HepG2 (cell line): Measurements from ENCODE around the gene ZNF444. TPM values are rescaled to one million over a fixed set of nuclear protein-coding genes. Genes with fewer than 3 reads are reported as not detected.

ENCODE experiments used
- ATAC-seq: fragments of 200-7000 bp; cut with Tn5 transposase; 3 replicates; pipeline ENCODE4 v1.9.1; 2020; ENCODE audit warnings: mild to moderate bottlenecking, moderate library complexity
- BruUV-seq: library from RNA; stranded (reverse); fragments of 400-500 nt; replicated peaks from 2 replicates; lab custom pipeline; 2021; lab: Mats Ljungman, UMichigan
- CTCF ChIA-PET: fragments of 300-600 bp; formaldehyde crosslinking; extraction: SDS; loops from one replicate; lab custom pipeline; 2021; ENCODE audit warnings: low total read pairs, inconsistent platforms, low intra/inter-chr PET ratio; lab: Yijun Ruan, JAX
- POLR2A ChIA-PET: fragments of 350-600 bp; sonication (Branson Sonifier 250); formaldehyde crosslinking; loops from one replicate; lab custom pipeline; 2020; ENCODE audit warnings: antibody characterized with exemption, inconsistent platforms; lab: Yijun Ruan, JAX
- DNase-seq: peaks from one replicate; pipeline ENCODE4 v3.0.0-alpha.2; 2015; ENCODE audit warnings: low spot score
- FAIRE-seq: peaks from 3 replicates; lab custom pipeline; 2011; peaks lifted over from hg19 to GRCh38; lab: Jason Lieb, UNC
- H2AFZ ChIP-seq: one replicate; pipeline ENCODE4 v1.6.1; 2011; ENCODE audit warnings: low read length, inconsistent platforms
- H3K27ac ChIP-seq: fragments of 300-600 bp; 3 replicates; pipeline ENCODE4 v1.8.0; 2011; ENCODE audit warnings: mixed run types, mild to moderate bottlenecking, mixed read lengths, low read length, inconsistent platforms; ENCODE audit not compliant: insufficient read depth; ENCODE audit errors: extremely low read length
- H3K27me3 ChIP-seq, 2 experiments: fragments of 200-600 bp in 1 of 2; 2 replicates in 1 of 2; 3 replicates in 1 of 2; pipeline versions ENCODE4 v1.6.0 to v1.8.0; 2011; ENCODE audit warnings: low read length in 2 of 2, mild to moderate bottlenecking in 2 of 2, moderate library complexity in 2 of 2, inconsistent platforms in 1 of 2; ENCODE audit not compliant: insufficient read depth in 2 of 2, control insufficient read depth in 1 of 2
- H3K36me3 ChIP-seq, 2 experiments: fragments of 200-600 bp in 1 of 2; replicated peaks in 1 of 2; 2 replicates in 1 of 2; 3 replicates in 1 of 2; pipeline versions ENCODE4 v1.5.1 to v1.8.0; 2011; ENCODE audit warnings: low read length in 2 of 2, inconsistent platforms in 1 of 2; ENCODE audit not compliant: insufficient read depth in 2 of 2, control insufficient read depth in 1 of 2
- H3K4me1 ChIP-seq: 2 replicates; pipeline ENCODE4 v1.5.1; 2012; ENCODE audit warnings: low read length, inconsistent platforms; ENCODE audit not compliant: insufficient read depth
- H3K4me2 ChIP-seq: 2 replicates; pipeline ENCODE4 v1.6.0; 2011; ENCODE audit warnings: low read depth, low read length, inconsistent platforms
- H3K4me3 ChIP-seq, 3 experiments: fragments of 200-600 bp in 1 of 3; sonication (generic), shearing (Covaris generic) in 1 of 3; replicated peaks in 1 of 3; 2 replicates each; pipeline ENCODE4 v1.5.1; 2011 to 2016; ENCODE audit warnings: low read length in 3 of 3, inconsistent platforms in 2 of 3, low read depth in 2 of 3, mild to moderate bottlenecking in 2 of 3, control low read depth in 1 of 3, mixed read lengths in 1 of 3; ENCODE audit not compliant: insufficient read depth in 1 of 3
- H3K79me2 ChIP-seq: one replicate; pipeline ENCODE4 v1.6.1; 2011; ENCODE audit warnings: low read length, inconsistent platforms; ENCODE audit not compliant: insufficient read depth
- H3K9ac ChIP-seq: 2 replicates; pipeline ENCODE4 v1.6.0; 2011; ENCODE audit warnings: mild to moderate bottlenecking, low read depth, low read length, inconsistent platforms; ENCODE audit not compliant: insufficient read depth
- H3K9me3 ChIP-seq: 2 replicates; pipeline ENCODE4 v1.5.1; 2012; ENCODE audit warnings: mild to moderate bottlenecking, low read length
- H4K20me1 ChIP-seq: 2 replicates; pipeline ENCODE4 v1.6.0; 2011; ENCODE audit warnings: inconsistent platforms, mild to moderate bottlenecking, low read length, moderate library complexity; ENCODE audit not compliant: insufficient read depth
- DZIP1 ChIP-seq: sonication (generic); formaldehyde crosslinking; IDR thresholded peaks from 2 replicates; pipeline ENCODE4 v1.5.0; 2020; ENCODE audit warnings: mild to moderate bottlenecking, missing genetic modification reagents
- GABPA ChIP-seq, 2 experiments: IDR thresholded peaks; 2 replicates each; pipeline ENCODE4 v1.6.1; 2011 to 2016; ENCODE audit warnings: low read depth in 2 of 2, low read length in 1 of 2, missing biosample characterization in 1 of 2, missing genetic modification characterization in 1 of 2
- RERE ChIP-seq: IDR thresholded peaks from 2 replicates; pipeline ENCODE4 v1.6.1; 2016; ENCODE audit warnings: low read depth, missing genetic modification reagents, missing compliant biosample characterization
- SMAD1 ChIP-seq: sonication (generic); formaldehyde crosslinking; IDR thresholded peaks from 2 replicates; pipeline ENCODE4 v1.4.0; 2020; ENCODE audit warnings: missing genetic modification reagents, low read depth, mild to moderate bottlenecking, borderline replicate concordance
- WGBS: methylation state at CpG from one replicate; pipeline ENCODE4 v1.1.6; 2017; ENCODE audit warnings: low lambda C conversion rate; 5-methylcytosine and 5-hydroxymethylcytosine counted together
- in situ Hi-C: cut with HindIII; loops from 2 replicates; pipeline ENCODE4 v1.10.0; 2017; ENCODE audit warnings: low pct_unique_long_range_greater_than_20kb; ENCODE audit not compliant: extremely low pct_ligation_motif_present
- intact Hi-C: fragments of 100-400 bp; cut with micrococcal nuclease; formaldehyde crosslinking; loops from one replicate; pipeline ENCODE4 v1.10.0; 2022; ENCODE audit not compliant: unreplicated experiment
- polyA plus RNA-seq, 8 experiments: library from polyadenylated mRNA; depleted of rRNA in 3 of 8; stranded (reverse) in 7 of 8; unstranded in 1 of 8; fragments of >200 nt; fragmentation: Illumina TruSeq in 4 of 8; extraction: Trizol in 4 of 8; gene quantifications; 2 replicates each; pipeline versions ENCODE4 v1.2.1 to v1.2.3, GENCODE V29; 2011 to 2016; ENCODE audit warnings: low read depth in 4 of 8, missing spikeins in 1 of 8, mixed read lengths in 1 of 8; ENCODE audit not compliant: insufficient read depth in 1 of 8
- total RNA-seq, 5 experiments: library from RNA; depleted of rRNA; stranded (reverse); fragments of >200 nt; fragmentation: Illumina TruSeq; extraction: Trizol; gene quantifications; 2 replicates each; pipeline ENCODE4 v1.2.3, GENCODE V29; 2016; ENCODE audit warnings: low read depth in 1 of 5

ZNF444 gene
- total and polyA plus RNA-seq, 2 of the 13 experiments (the other 11 are each of a cell fraction or from before 2014, with no cell fraction given): 27.4 to 30.3 TPM

GRCh38 chr19:56162258-56162657 lies 21.2 kb downstream of the ZNF444 start (continued):
- TF ChIP-seq RERE (CRISPR knock-in tag) (no peak), SMAD1 (CRISPR knock-in tag) (no peak)

- POLR2A ChIA-PET: no interaction called here
- H4K20me1 ChIP-seq: no peaks in the 10 kb centered on the region
- no peaks in the 10 kb centered on the region for H3K79me2 ChIP-seq
- 90% methylated on average over 9 of the region's 13 CpGs for WGBS
- peaks cover 7% of the 10 kb centered on the region for H3K4me1 ChIP-seq
- BruUV-seq: TSS peak; percentile 28
- intact Hi-C loops (no loop called here), in situ Hi-C loops (loop anchor here (5.0 kb wide), 1 partner anchor 66 kb away; no protein-coding TSS in a partner anchor)
- H3K9ac ChIP-seq: no peak overlapping the region
- H3K36me3 ChIP-seq: peaks cover 5 to 13% of the 10 kb centered on the region in 2 experiments; a peak in 4 of 5 replicates
- H3K27me3 ChIP-seq: no peaks in the 10 kb centered on the region
- no peak overlapping the region for H3K4me3 ChIP-seq
- H3K9me3 ChIP-seq: no peaks in the 10 kb centered on the region
- H3K27ac ChIP-seq: no peak overlapping the region
- H3K4me2 ChIP-seq: no peak overlapping the region
- CTCF ChIA-PET: no interaction called here
- DNase-seq (no peak), ATAC-seq (no peak; the same call in 2 of the 3 replicates), FAIRE-seq (no peak)
- H2AFZ ChIP-seq: no peak overlapping the region
- TF ChIP-seq DZIP1 (CRISPR knock-in tag) (no peak), GABPA (IDR thresholded peaks at IDR 0.05; ENCODE audit: low read depth, low read length) (0 out of 2 replicates have a peak, but pooled peaks have one; percentile 9), GABPA (CRISPR knock-in tag; IDR thresholded peaks at IDR 0.05; ENCODE audit: low read depth) (no peak)
These were observed 22.0 kb downstream of the ZNF444 start for GRCh38 chr19:56163097-56163496.
